ENCODE results near the gene FMO3.

Gene FMO3

DNA sequence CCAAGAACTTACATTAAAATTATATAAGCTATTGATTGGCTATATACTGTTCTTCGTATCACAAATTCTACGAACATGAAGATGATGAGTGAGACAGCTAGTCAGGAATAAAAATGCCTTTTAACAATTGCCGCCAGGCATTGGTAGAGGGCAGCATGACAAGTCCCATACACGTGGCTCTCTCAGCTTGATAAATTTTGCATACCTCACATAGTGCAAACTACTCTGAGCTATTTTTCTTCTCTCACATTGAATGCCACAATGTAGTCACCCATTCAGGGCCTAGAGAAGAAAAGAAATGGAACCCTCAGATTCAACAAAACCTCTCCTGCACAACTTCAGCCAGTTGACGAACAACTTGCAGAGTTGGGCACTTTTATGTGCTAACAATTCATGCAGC is 67.4 kb downstream of the FMO3 start:
- no peak for DNase-seq (ENCODE audit: low read depth in 1 of 2, low spot score in 1 of 2)

DNA sequence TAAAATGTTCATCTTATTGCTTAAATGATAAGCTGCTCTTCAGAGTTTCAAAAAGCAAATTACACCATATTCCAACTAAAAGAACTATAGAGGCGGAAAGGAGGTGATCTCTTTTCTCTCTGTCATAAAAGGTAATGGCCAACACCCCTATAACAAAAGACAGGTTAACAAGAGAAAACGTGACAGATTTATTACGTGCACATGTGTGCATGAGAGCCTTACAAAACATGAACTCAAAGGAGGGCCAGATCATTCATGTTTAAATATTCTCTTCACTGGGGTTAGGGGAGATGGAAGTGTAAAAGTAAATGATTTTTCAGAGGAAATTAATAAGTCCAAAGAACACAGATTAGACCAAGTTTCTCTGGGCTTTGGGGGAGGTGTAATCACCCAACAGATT is 67.8 kb downstream of the FMO3 start:
- no peak for DNase-seq (ENCODE audit: low read depth in 1 of 2, low spot score in 1 of 2)

DNA sequence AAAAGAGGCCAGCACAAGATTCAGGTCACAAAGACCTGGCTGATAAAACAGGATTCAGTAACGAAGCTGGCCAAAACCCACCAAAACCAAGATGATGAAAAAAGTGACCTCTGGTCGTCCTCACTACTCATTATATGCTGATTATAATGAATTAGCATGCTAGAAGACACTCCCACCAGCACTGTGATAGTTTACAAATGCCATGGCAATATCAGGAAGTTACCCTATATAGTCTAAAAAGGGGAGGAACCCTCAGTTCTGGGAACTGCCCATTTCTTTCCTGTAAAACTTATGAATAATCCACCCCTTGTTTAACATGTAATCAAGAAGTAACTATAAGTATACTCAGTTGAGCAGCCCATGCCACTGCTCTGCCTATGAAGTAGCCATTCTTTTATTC is 68.4 kb downstream of the FMO3 start:
- DNase-seq (ENCODE audit: low read depth in 1 of 2, low spot score in 1 of 2), result no peak

DNA sequence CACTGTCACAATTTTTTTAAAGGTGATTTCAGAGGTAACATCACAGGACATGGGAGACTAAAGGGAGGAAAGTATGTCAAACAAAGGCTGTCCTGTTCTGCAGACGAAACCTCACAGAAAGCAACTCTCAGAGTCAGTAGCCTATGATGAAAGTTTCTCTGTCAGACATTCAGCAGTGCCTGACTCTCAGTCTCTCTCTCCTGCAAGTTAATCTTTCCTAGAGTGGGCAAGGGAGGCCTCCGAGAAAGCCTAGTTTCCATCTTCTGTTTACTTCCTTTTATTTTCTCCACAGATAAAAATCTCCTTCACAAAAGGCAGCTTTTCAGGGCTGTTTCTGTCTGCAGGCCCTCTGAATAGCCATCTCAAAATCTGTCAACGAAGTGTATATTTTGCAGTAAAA is 69.5 kb downstream of the FMO3 start:
- DNase-seq (ENCODE audit: low read depth in 1 of 2, low spot score in 1 of 2), result no peak

DNA sequence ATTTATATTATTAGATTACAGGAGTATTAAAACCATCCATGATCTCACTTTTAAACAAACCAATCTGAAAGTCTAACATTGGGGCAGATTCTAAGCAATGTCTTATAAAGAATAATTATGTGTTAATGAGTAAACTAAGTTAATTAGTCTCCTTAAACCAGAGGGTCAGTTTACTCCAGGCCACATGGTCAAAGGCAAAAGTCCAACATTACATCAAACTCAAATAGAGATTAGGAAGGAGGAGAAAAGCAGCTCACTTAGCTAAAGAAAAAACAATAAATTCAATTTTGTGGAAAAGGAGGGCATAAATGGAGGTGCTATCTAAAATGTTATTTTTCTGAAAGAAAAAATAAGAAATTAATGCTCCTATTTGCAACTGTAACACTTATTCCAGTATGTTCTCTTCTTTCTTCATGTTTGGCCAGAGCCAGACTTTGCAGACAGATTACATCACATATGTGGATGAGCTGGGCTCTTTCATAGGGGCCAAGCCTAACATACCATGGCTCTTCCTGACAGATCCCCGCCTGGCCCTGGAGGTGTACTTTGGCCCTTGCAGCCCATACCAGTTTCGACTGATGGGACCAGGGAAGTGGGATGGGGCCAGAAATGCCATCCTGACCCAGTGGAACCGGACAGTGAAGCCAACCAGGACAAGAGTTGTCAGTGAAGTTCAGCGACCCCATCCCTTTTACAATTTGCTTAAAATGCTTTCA is 70.1 kb downstream of the FMO3 start:
- no peak for DNase-seq (ENCODE audit: low read depth in 1 of 2, low spot score in 1 of 2)

DNA sequence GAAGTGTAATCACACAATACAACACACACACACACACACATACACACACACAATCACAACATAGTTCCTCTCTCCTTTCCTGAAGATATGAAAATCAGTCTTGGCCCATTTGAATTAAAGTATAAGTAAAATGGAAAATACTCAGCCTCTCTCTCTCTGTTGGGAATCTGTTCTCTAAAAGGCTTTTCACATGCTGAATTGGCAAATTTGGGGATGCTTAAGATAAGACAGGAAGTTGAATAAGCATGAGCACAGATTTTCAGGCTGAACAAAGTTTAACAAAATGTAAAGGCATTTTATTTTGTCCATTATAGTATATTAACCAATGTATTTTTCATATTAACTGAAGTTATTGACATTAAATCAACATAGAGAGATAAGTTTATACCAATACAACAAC is 70.7 kb downstream of the FMO3 start:
- DNase-seq (ENCODE audit: low read depth in 1 of 2, low spot score in 1 of 2), result no peak

DNA sequence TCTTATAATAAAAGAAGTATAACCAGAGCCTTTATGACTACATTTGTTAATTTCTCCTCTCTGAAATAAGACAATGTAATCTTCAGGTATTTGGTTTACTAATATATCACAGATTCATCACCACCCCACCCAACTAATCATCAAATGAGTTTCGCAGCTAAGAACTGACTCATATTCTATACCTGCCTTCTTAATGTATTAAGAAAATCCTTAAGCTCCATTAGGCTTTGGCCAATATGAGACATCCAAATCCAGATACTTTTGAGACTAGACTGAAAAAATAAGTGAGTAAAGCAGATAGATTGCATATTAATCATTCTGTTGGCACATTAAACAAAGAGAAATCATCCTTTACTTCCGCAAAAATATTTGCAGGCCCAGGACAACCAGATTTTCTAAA is 75.7 kb downstream of the FMO3 start:
- no peak for DNase-seq (ENCODE audit: low read depth in 1 of 2, low spot score in 1 of 2)
